HCT116 (cell line): ENCODE measurements around the gene ASGR2. TPM values are rescaled to one million over a fixed set of nuclear protein-coding genes. Genes with fewer than 3 reads are reported as not detected.

Experiments
- ATAC-seq: fragments of 200-7000 bp; cut with Tn5 transposase; 2 replicates; pipeline ENCODE4 v1.9.1; 2020; ENCODE audit warnings: mild to moderate bottlenecking, moderate library complexity
- BruUV-seq: library from RNA; stranded (reverse); fragments of 400-500 nt; replicated peaks from 2 replicates; lab custom pipeline; 2021; lab: Mats Ljungman, UMichigan
- CTCF ChIA-PET: fragments of 300-600 bp; sonication (Branson Sonifier 250); formaldehyde crosslinking; loops from one replicate; lab custom pipeline; 2021; ENCODE audit warnings: antibody characterized with exemption; lab: Charles Lee
- POLR2A ChIA-PET: fragments of 300-600, 350-600 bp; sonication (Branson Sonifier 250); formaldehyde crosslinking; loops from one replicate; lab custom pipeline; 2021; ENCODE audit warnings: antibody characterized with exemption; lab: Charles Lee
- RAD21 ChIA-PET, 2 experiments: fragments of 300-600 bp; sonication (Branson Sonifier 250); formaldehyde crosslinking; loops; one replicate each; lab custom pipeline; 2023; ENCODE audit warnings: low total read pairs in 2 of 2; ENCODE audit not compliant: uncharacterized antibody in 2 of 2, unreplicated experiment in 2 of 2, low non-redundant PET in 1 of 2; lab: Charles Lee
- DNase-seq: peaks from one replicate; pipeline ENCODE4 v3.0.0-alpha.2; 2010; ENCODE audit warnings: low read depth, low spot score
- H2AFZ ChIP-seq: fragments of 200-600 bp; shearing (Covaris generic), sonication (generic); 2 replicates; pipeline ENCODE4 v1.6.1; 2017; ENCODE audit warnings: low read depth, mixed run types, mixed read lengths, antibody characterized with exemption, low read length; ENCODE audit not compliant: poor library complexity, severe bottlenecking
- H3K27ac ChIP-seq: 2 replicates; pipeline ENCODE4 v1.5.1; 2012; ENCODE audit warnings: low read depth, low read length
- H3K27me3 ChIP-seq: fragments of 200-600 bp; sonication (generic); 2 replicates; pipeline ENCODE4 v1.6.1; 2016; ENCODE audit warnings: mixed run types, low read length, mixed read lengths; ENCODE audit not compliant: insufficient read depth
- H3K36me3 ChIP-seq, 2 experiments: fragments of 200-500 bp in 1 of 2; fragments of 200-600 bp in 1 of 2; sonication (Bioruptor generic) in 1 of 2; sonication (generic) in 1 of 2; 2 replicates each; pipeline versions ENCODE4 v1.5.1 to v1.6.1; 2014 to 2016; ENCODE audit warnings: low read length in 2 of 2, inconsistent platforms in 1 of 2, mixed read lengths in 1 of 2, mixed run types in 1 of 2; ENCODE audit not compliant: insufficient read depth in 2 of 2, control insufficient read depth in 1 of 2
- H3K4me1 ChIP-seq, 2 experiments: fragments of 200-600 bp in 1 of 2; sonication (generic) in 1 of 2; 2 replicates each; pipeline versions ENCODE4 v1.5.1 to v1.6.1; 2012 to 2017; ENCODE audit warnings: low read length in 2 of 2, inconsistent platforms in 1 of 2, mild to moderate bottlenecking in 1 of 2, mixed read lengths in 1 of 2, mixed run types in 1 of 2, moderate library complexity in 1 of 2; ENCODE audit not compliant: insufficient read depth in 2 of 2, control insufficient read depth in 1 of 2
- H3K4me2 ChIP-seq: fragments of 200-600 bp; sonication (generic); 2 replicates; pipeline ENCODE4 v1.6.1; 2017; ENCODE audit warnings: mixed run types, low read length, mixed read lengths
- H3K4me3 ChIP-seq, 2 experiments: fragments of 200-600 bp in 1 of 2; sonication (generic) in 1 of 2; replicated peaks in 1 of 2; 2 replicates each; pipeline ENCODE4 v1.5.1; 2011 to 2016; ENCODE audit warnings: low read length in 2 of 2, control low read depth in 1 of 2, low read depth in 1 of 2, mild to moderate bottlenecking in 1 of 2, mixed read lengths in 1 of 2, mixed run types in 1 of 2
- H3K79me2 ChIP-seq: fragments of 200-600 bp; sonication (generic); 2 replicates; pipeline ENCODE4 v1.6.1; 2017; ENCODE audit warnings: mild to moderate bottlenecking, mixed run types, low read length, moderate library complexity, mixed read lengths; ENCODE audit not compliant: insufficient read depth
- H3K9ac ChIP-seq: fragments of 200-600 bp; sonication (generic); 2 replicates; pipeline ENCODE4 v1.6.1; 2016; ENCODE audit warnings: low read length, mixed read lengths
- H3K9me2 ChIP-seq: fragments of 200-600 bp; sonication (generic), shearing (Covaris generic); 2 replicates; pipeline ENCODE4 v1.6.1; 2017; ENCODE audit warnings: mixed run types, mild to moderate bottlenecking, moderate library complexity; ENCODE audit not compliant: insufficient read depth
- H3K9me3 ChIP-seq, 2 experiments: fragments of 200-500 bp in 1 of 2; fragments of 200-600 bp in 1 of 2; sonication (Bioruptor generic) in 1 of 2; sonication (generic) in 1 of 2; 2 replicates each; pipeline ENCODE4 v1.6.1; 2014 to 2017; ENCODE audit warnings: low read length in 2 of 2, mixed read lengths in 2 of 2, inconsistent platforms in 1 of 2, low read depth in 1 of 2, mild to moderate bottlenecking in 1 of 2, mixed run types in 1 of 2, moderate library complexity in 1 of 2; ENCODE audit not compliant: control insufficient read depth in 1 of 2, insufficient read depth in 1 of 2
- H4K20me1 ChIP-seq: fragments of 200-600 bp; sonication (generic), shearing (Covaris generic); 2 replicates; pipeline ENCODE4 v1.6.1; 2017; ENCODE audit warnings: mixed run types, mild to moderate bottlenecking, moderate library complexity; ENCODE audit not compliant: insufficient read depth
- ATF3 ChIP-seq: IDR thresholded peaks from 2 replicates; pipeline ENCODE4 v1.6.1; 2012
- CBX3 ChIP-seq: IDR thresholded peaks from 2 replicates; pipeline ENCODE4 v1.6.1; 2012; ENCODE audit warnings: low read depth
- CEBPB ChIP-seq: IDR thresholded peaks from 2 replicates; pipeline ENCODE4 v1.6.1; 2012; ENCODE audit warnings: low read depth
- CTCF ChIP-seq, 3 experiments: fragments of 200-600 bp in 1 of 3; sonication (generic) in 1 of 3; IDR thresholded peaks in 2 of 3; conservative IDR thresholded peaks in 1 of 3; 2 replicates each; pipeline ENCODE4 v1.5.1; 2012 to 2017; ENCODE audit warnings: low read depth in 2 of 3, low read length in 2 of 3, antibody characterized with exemption in 1 of 3, borderline replicate concordance in 1 of 3, control low read depth in 1 of 3, mild to moderate bottlenecking in 1 of 3, mixed read lengths in 1 of 3, mixed run types in 1 of 3, moderate library complexity in 1 of 3; ENCODE audit not compliant: insufficient read depth in 1 of 3
- EGR1 ChIP-seq: IDR thresholded peaks from 2 replicates; pipeline ENCODE4 v1.6.1; 2012; ENCODE audit warnings: low read depth
- EZH2 ChIP-seq: fragments of 200-600 bp; sonication (generic); IDR thresholded peaks from 2 replicates; pipeline ENCODE4 v1.6.1; 2017; ENCODE audit warnings: antibody characterized with exemption, mixed run types
- FOSL1 ChIP-seq: IDR thresholded peaks from 2 replicates; pipeline ENCODE4 v1.6.1; 2012; ENCODE audit warnings: low read depth
- JUND ChIP-seq: IDR thresholded peaks from 2 replicates; pipeline ENCODE4 v1.6.1; 2012
- MAX ChIP-seq: IDR thresholded peaks from 2 replicates; pipeline ENCODE4 v1.6.1; 2012
- POLR2A ChIP-seq: IDR thresholded peaks from 2 replicates; pipeline ENCODE4 v1.7.0; 2011; ENCODE audit warnings: borderline replicate concordance; ENCODE audit not compliant: insufficient read depth, insufficient read length; ENCODE audit errors: extremely low read depth
- RAD21 ChIP-seq: IDR thresholded peaks from 2 replicates; pipeline ENCODE4 v1.6.1; 2012; ENCODE audit warnings: low read depth, mild to moderate bottlenecking
- SRF ChIP-seq: IDR thresholded peaks from 2 replicates; pipeline ENCODE4 v1.6.1; 2012; ENCODE audit warnings: low read depth
- TCF7L2 ChIP-seq: IDR thresholded peaks from 2 replicates; pipeline ENCODE4 v1.7.0; 2011; ENCODE audit warnings: borderline replicate concordance, inconsistent platforms; ENCODE audit not compliant: insufficient read depth, insufficient read length; ENCODE audit errors: extremely low read depth
- YY1 ChIP-seq: IDR thresholded peaks from 2 replicates; pipeline ENCODE4 v1.6.1; 2011; ENCODE audit warnings: low read length, low read depth, moderate library complexity, mild to moderate bottlenecking; ENCODE audit not compliant: insufficient replicate concordance; ENCODE audit errors: extremely low read depth
- intact Hi-C: fragments of 100-400 bp; cut with micrococcal nuclease; formaldehyde crosslinking; loops from 2 replicates; pipeline ENCODE4 v1.10.0; 2022
- total RNA-seq: library from RNA; stranded (reverse); gene quantifications from one replicate; pipeline ENCODE4 v1.2.1, GENCODE V29; 2021; ENCODE audit not compliant: unreplicated experiment

The ASGR2 gene
- total RNA-seq, 1 experiment from 2014 or later = 0.32 TPM

- Histone ChIP-seq H3K9me2 (no peaks in the 10 kb centered on the region), H3K27me3 (no peaks in the 10 kb centered on the region)
- RAD21 ChIA-PET = no interaction called here
- DNase-seq = no peak
- no peak for TF ChIP-seq ATF3
- TF ChIP-seq YY1 = no peak
- TF ChIP-seq JUND = no peak
- no peak for TF ChIP-seq CEBPB
- no peak for TF ChIP-seq EZH2
- no peak for TF ChIP-seq POLR2A
- TF ChIP-seq EGR1 = no peak
- TF ChIP-seq CBX3 = no peak
- TF ChIP-seq CTCF (IDR thresholded peaks at IDR 0.05 in 2 of 3, conservative IDR thresholded peaks at IDR 0.05 in 1 of 3; ENCODE audit: borderline replicate concordance in 1 of 3, insufficient read depth in 1 of 3, low read depth in 2 of 3, low read length in 2 of 3) = no peak
- TF ChIP-seq MAX = no peak
- TF ChIP-seq TCF7L2 = no peak
- no peak for TF ChIP-seq SRF
- TF ChIP-seq RAD21 = no peak
- no peak for TF ChIP-seq FOSL1
- TF ChIP-seq, all 23 proteins: peak for 0
- no TSS peak for BruUV-seq
- Histone ChIP-seq H3K36me3 (no peaks in the 10 kb centered on the region), H3K27ac (no peak overlapping the region), H3K79me2 (no peaks in the 10 kb centered on the region), H2AFZ (no peak overlapping the region), H3K4me3 (no peak overlapping the region), H3K9me3 (no peaks in the 10 kb centered on the region), H4K20me1 (no peaks in the 10 kb centered on the region), H3K9ac (no peak overlapping the region), H3K4me2 (no peak overlapping the region), H3K4me1 (no peaks in the 10 kb centered on the region)
- intact Hi-C loops = no loop called here
- ChIA-PET POLR2A (interaction anchor here (0.8 kb wide), 1 partner anchor 41 kb away, joined by 3 read pairs; no protein-coding TSS in a partner anchor), CTCF (no interaction called here)
- no peak for ATAC-seq
These were observed 2.7 kb downstream of the ASGR2 start for GRCh38 chr17:7111784-7112509.
